Measurements from ENCODE around the gene PRR16.
"Not testable (repeated sequence)": the region's sequence is repeated elsewhere in the genome, so short reads cannot be mapped to it uniquely, and the experiment has no call there.

PRR16 gene

GRCh38 chr5:120456006-120456405 lies 8.1 kb upstream of the PRR16 start:
- no peak for DNase-seq (ENCODE audit: low read depth, low spot score)
- TF ChIP-seq CTCF (IDR thresholded peaks at IDR 0.05; ENCODE audit: insufficient read depth, low read length, missing control alignments): no peak
- CTCF ChIA-PET: interaction anchor here (1.7 to 2.8 kb wide), 3 partner anchors 10 to 400 kb away, joined by 4 to 12 read pairs (median 5); no protein-coding TSS in a partner anchor
- no peak overlapping the region for H3K4me3 ChIP-seq (ENCODE audit: low read depth, low read length)
- POLR2A ChIA-PET: no interaction called here

- peak; percentile 49 for TF ChIP-seq CTCF (IDR thresholded peaks at IDR 0.05; ENCODE audit: insufficient read depth, low read length, missing control alignments)
- H3K4me3 ChIP-seq (ENCODE audit: low read depth, low read length): no peak overlapping the region
- no peak for DNase-seq (ENCODE audit: low read depth, low spot score)
- ChIA-PET POLR2A (no interaction called here), CTCF (interaction anchor here (1.2 to 2.8 kb wide), 5 partner anchors 12 to 402 kb away, joined by 3 to 12 read pairs (median 3); no protein-coding TSS in a partner anchor)
Measured at GRCh38 chr5:120457839-120458507, 6.1 kb upstream of the PRR16 start.

- DNase-seq (ENCODE audit: low read depth, low spot score); POLR2A ChIA-PET; H3K4me3 ChIP-seq (ENCODE audit: low read depth, low read length): not testable (repeated sequence)
- CTCF ChIA-PET: interaction anchor here (1.2 to 2.8 kb wide), 4 partner anchors 13 to 403 kb away, joined by 3 to 12 read pairs (median 3); no protein-coding TSS in a partner anchor
Measured at GRCh38 chr5:120458508-120458847, 5.6 kb upstream of the PRR16 start.

DNA sequence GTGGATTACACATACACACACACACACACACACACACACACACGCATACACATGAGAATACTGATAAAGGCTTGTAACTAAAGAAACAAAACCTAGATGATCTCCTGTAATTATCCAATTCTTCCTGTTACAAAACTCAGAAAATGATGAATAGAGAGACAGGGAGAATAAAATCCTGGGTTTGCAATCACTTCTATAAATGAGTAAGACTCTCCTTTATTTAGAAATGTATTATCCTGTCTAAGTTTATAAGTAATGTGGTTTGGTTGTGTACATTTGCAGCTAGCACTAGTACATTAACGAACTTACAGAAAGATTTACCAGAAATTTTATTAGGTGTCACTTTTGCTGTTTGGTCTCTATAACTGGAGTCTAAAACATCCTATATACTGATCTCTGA lies 2.8 kb upstream of the PRR16 start:
- POLR2A ChIA-PET: no interaction called here
- TF ChIP-seq CTCF (IDR thresholded peaks at IDR 0.05; ENCODE audit: insufficient read depth, low read length, missing control alignments): no peak
- CTCF ChIA-PET: no interaction called here
- no peak for DNase-seq (ENCODE audit: low read depth, low spot score)
- no peak overlapping the region for H3K4me3 ChIP-seq (ENCODE audit: low read depth, low read length)

DNA sequence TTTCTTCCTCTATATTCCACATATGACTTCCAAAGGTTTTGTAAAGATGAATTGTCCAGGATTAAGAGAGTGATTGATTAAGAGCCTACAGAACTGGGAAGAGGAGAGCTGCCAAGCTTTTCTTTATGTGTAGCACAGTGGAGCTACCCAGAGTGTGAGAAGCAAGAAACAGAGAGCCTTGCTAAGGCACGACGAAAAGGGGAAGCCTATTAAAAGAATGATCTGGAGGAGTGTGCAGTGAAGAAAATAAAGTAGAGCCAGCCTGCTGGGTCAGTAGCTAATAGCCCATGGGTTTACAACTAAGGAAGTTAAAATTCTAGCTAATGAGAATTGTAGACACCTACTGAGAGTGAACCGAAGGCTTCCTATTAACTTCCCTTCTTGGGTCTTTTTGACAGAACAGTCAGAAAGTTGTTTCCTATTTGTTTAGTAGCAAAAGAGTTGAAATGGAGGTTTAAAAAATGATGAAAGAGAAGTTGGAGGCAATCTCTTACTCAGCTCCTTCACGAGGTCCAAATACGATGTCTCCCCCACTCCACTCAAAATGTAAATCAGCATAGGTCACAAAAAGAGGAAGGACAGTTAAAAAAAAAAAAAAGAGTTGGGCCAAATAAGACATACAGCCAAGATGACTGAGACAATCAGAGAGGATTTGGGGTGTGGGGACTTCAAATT lies 957 bp upstream of the PRR16 start:
- ChIA-PET POLR2A (no interaction called here), CTCF (interaction anchor here (0.6 to 1.5 kb wide), 10 partner anchors 9 to 992 kb away, joined by 3 to 7 read pairs (median 3); no protein-coding TSS in a partner anchor)
- TF ChIP-seq CTCF (IDR thresholded peaks at IDR 0.05; ENCODE audit: insufficient read depth, low read length, missing control alignments): no peak

DNA sequence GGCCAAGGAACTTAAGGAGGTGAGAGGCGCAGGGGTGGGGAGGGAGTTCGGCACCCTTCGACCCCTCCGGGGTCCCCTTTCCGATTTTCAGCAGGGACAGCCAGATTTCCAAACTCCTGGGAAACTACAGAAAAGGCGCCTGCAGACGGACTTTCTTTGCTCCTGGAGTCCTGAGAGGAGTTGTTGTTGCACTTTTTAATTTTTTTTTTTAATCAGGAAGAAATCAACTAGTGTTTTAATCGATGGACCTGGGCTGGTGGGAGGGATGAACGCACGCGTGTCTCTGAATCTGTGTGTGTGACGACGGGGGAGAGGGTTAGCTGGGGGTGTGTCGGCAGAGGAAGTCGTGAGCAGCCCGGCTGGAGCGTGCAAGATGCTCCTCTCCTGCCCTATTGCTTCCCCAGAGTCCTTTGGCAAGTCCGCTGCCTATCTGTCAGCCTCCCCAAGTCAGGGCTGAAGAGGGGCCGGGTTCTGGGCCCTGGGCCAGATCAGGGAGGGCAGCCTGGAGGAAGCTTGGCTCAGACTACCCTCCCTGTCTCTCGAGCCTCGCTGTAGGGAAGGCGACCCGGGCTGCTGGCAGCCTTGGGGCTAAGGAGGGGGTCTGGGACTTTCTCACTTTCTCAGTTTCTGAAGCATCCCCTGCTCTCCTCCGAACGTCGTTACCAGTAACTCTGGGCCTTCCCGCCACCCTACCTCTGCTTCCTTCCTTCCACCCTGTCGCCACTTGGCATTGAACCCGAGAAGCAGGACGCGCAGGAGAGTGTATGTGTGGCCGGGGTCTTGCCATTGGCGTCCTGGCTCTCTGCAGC lies 731 bp downstream of the PRR16 start:
- no peak for TF ChIP-seq CTCF (IDR thresholded peaks at IDR 0.05; ENCODE audit: insufficient read depth, low read length, missing control alignments)
- POLR2A ChIA-PET: no interaction called here
- DNase-seq (ENCODE audit: low read depth, low spot score): no peak
- CTCF ChIA-PET: interaction anchor here (0.8 kb wide), 1 partner anchor 522 kb away, joined by 3 read pairs; no protein-coding TSS in a partner anchor
- peak overlapping the region; percentile 85 for H3K4me3 ChIP-seq (ENCODE audit: low read depth, low read length)

More for the DNA sequence above, 957 bp upstream of the PRR16 start:
- no peak for DNase-seq (ENCODE audit: low read depth, low spot score)
- H3K4me3 ChIP-seq (ENCODE audit: low read depth, low read length): peak overlapping the region; percentile 85; the same call in 1 of the 2 replicates
